ENCODE measurements around the gene XAB2.

XAB2 gene

GRCh38 chr19:7629347-7630054 lies at the start of gene XAB2, which contains the start of gene PET100:
TSS of gene XAB2 (minus strand) at chr19:7629545. CDS start at chr19:7629527, 18 bp downstream.
TSS of gene PET100 (plus strand) at chr19:7629793. CDS start at chr19:7629834, 41 bp downstream.
- ChIA-PET POLR2A (interaction anchor here (0.6 to 1.9 kb wide), 15 partner anchors 8 to 550 kb away, joined by 3 to 14 read pairs (median 4); partner anchors contain the start of genes CAMSAP3, LRRC8E and TIMM44), CTCF (interaction anchor here (0.6 to 1.6 kb wide), 4 partner anchors 51 to 175 kb away, joined by 3 to 7 read pairs (median 4); partner anchors contain the start of gene TRAPPC5)
- no peak for TF ChIP-seq ZNF670 (tag by site-specific recombination; IDR thresholded peaks at IDR 0.05; ENCODE audit: low read depth)
- no peak for TF ChIP-seq ZNF792 (tag by site-specific recombination; IDR thresholded peaks at IDR 0.05)
- TF ChIP-seq, protein P1, sequence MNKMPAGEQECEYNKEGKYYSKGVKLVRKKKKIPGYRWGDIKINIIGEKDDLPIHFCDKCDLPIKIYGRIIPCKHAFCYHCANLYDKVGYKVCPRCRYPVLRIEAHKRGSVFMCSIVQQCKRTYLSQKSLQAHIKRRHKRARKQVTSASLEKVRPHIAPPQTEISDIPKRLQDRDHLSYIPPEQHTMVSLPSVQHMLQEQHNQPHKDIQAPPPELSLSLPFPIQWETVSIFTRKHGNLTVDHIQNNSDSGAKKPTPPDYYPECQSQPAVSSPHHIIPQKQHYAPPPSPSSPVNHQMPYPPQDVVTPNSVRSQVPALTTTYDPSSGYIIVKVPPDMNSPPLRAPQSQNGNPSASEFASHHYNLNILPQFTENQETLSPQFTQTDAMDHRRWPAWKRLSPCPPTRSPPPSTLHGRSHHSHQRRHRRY (tag by site-specific recombination; IDR thresholded peaks at IDR 0.05), result no peak
- TF ChIP-seq ZNF514 (tag by site-specific recombination; IDR thresholded peaks at IDR 0.05), result no peak
- TF ChIP-seq ZNF292 (tag by site-specific recombination; IDR thresholded peaks at IDR 0.05; ENCODE audit: borderline replicate concordance, low read depth), result no peak
- no peak for TF ChIP-seq ZNF18 (tag by site-specific recombination; IDR thresholded peaks at IDR 0.05)
- no peak for TF ChIP-seq TRIM28 (IDR thresholded peaks at IDR 0.05; ENCODE audit: borderline replicate concordance, low read length)
- no peak for TF ChIP-seq ZBTB20 (tag by site-specific recombination; IDR thresholded peaks at IDR 0.05)
- TF ChIP-seq ZNF626 (tag by site-specific recombination; IDR thresholded peaks at IDR 0.05), result no peak
- peak; percentile 72 for TF ChIP-seq BCL6B (tag by site-specific recombination; IDR thresholded peaks at IDR 0.05)
- TF ChIP-seq ZNF558 (tag by site-specific recombination; IDR thresholded peaks at IDR 0.05), result no peak
- no peak for TF ChIP-seq ZNF555 (tag by site-specific recombination; conservative IDR thresholded peaks at IDR 0.05)
- TF ChIP-seq, protein P2, sequence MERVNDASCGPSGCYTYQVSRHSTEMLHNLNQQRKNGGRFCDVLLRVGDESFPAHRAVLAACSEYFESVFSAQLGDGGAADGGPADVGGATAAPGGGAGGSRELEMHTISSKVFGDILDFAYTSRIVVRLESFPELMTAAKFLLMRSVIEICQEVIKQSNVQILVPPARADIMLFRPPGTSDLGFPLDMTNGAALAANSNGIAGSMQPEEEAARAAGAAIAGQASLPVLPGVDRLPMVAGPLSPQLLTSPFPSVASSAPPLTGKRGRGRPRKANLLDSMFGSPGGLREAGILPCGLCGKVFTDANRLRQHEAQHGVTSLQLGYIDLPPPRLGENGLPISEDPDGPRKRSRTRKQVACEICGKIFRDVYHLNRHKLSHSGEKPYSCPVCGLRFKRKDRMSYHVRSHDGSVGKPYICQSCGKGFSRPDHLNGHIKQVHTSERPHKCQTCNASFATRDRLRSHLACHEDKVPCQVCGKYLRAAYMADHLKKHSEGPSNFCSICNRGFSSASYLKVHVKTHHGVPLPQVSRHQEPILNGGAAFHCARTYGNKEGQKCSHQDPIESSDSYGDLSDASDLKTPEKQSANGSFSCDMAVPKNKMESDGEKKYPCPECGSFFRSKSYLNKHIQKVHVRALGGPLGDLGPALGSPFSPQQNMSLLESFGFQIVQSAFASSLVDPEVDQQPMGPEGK (tag by site-specific recombination; IDR thresholded peaks at IDR 0.05), result peak; percentile 65; the same call in 1 of the 2 replicates
- TF ChIP-seq ZNF510 (tag by site-specific recombination; IDR thresholded peaks at IDR 0.05; ENCODE audit: insufficient replicate concordance), result no peak
- TF ChIP-seq ZEB2 (tag by site-specific recombination; IDR thresholded peaks at IDR 0.05), result peak; percentile 86
- TF ChIP-seq, protein P3, sequence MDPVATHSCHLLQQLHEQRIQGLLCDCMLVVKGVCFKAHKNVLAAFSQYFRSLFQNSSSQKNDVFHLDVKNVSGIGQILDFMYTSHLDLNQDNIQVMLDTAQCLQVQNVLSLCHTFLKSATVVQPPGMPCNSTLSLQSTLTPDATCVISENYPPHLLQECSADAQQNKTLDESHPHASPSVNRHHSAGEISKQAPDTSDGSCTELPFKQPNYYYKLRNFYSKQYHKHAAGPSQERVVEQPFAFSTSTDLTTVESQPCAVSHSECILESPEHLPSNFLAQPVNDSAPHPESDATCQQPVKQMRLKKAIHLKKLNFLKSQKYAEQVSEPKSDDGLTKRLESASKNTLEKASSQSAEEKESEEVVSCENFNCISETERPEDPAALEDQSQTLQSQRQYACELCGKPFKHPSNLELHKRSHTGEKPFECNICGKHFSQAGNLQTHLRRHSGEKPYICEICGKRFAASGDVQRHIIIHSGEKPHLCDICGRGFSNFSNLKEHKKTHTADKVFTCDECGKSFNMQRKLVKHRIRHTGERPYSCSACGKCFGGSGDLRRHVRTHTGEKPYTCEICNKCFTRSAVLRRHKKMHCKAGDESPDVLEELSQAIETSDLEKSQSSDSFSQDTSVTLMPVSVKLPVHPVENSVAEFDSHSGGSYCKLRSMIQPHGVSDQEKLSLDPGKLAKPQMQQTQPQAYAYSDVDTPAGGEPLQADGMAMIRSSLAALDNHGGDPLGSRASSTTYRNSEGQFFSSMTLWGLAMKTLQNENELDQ (tag by site-specific recombination; IDR thresholded peaks at IDR 0.05; ENCODE audit: low read depth), result no peak
- no peak for TF ChIP-seq ZBTB48 (tag by site-specific recombination; IDR thresholded peaks at IDR 0.05)
- TF ChIP-seq ZNF19 (tag by site-specific recombination; IDR thresholded peaks at IDR 0.05; ENCODE audit: low read depth), result no peak
- no peak for TF ChIP-seq ZNF311 (tag by site-specific recombination; IDR thresholded peaks at IDR 0.05; ENCODE audit: borderline replicate concordance)
- no peak for TF ChIP-seq AEBP2 (tag by site-specific recombination; IDR thresholded peaks at IDR 0.05; ENCODE audit: borderline replicate concordance)
- TF ChIP-seq, protein P4, sequence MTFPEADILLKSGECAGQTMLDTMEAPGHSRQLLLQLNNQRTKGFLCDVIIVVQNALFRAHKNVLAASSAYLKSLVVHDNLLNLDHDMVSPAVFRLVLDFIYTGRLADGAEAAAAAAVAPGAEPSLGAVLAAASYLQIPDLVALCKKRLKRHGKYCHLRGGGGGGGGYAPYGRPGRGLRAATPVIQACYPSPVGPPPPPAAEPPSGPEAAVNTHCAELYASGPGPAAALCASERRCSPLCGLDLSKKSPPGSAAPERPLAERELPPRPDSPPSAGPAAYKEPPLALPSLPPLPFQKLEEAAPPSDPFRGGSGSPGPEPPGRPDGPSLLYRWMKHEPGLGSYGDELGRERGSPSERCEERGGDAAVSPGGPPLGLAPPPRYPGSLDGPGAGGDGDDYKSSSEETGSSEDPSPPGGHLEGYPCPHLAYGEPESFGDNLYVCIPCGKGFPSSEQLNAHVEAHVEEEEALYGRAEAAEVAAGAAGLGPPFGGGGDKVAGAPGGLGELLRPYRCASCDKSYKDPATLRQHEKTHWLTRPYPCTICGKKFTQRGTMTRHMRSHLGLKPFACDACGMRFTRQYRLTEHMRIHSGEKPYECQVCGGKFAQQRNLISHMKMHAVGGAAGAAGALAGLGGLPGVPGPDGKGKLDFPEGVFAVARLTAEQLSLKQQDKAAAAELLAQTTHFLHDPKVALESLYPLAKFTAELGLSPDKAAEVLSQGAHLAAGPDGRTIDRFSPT (tag by site-specific recombination; IDR thresholded peaks at IDR 0.05), result no peak
- peak; percentile 97 for TF ChIP-seq SP2 (tag by site-specific recombination; IDR thresholded peaks at IDR 0.05)
- TF ChIP-seq YY2 (tag by site-specific recombination; IDR thresholded peaks at IDR 0.05), result peak; percentile 95
- peak; percentile 60; the same call in 1 of the 2 replicates for TF ChIP-seq SP7 (tag by site-specific recombination; IDR thresholded peaks at IDR 0.05)
- no peak for TF ChIP-seq ZBTB1 (tag by site-specific recombination; IDR thresholded peaks at IDR 0.05)

More at GRCh38 chr19:7629347-7630054, at the start of gene XAB2, which contains the start of gene PET100:
- Histone ChIP-seq H3K36me3 (ENCODE audit: control insufficient read depth in 2 of 2, insufficient read depth in 1 of 2, low read length in 2 of 2) (peaks cover 0 to 41% of the 10 kb centered on the region in 2 experiments; a peak in 2 of 3 replicates), H3K4me1 (ENCODE audit: control insufficient read depth, insufficient read depth, low read length) (peaks cover 4% of the 10 kb centered on the region; the same call in 1 of the 2 replicates), H3K4me3 (ENCODE audit: low read depth, low read length) (peak within 1 kb of the TSS; percentile 91), H3K27ac (ENCODE audit: extremely low read depth, low read depth, low read length) (no peak within 1 kb of the TSS; the same call in 1 of the 2 replicates), H3K9me3 (ENCODE audit: control insufficient read depth, insufficient read depth, low read depth, low read length) (no peaks in the 10 kb centered on the region)

Measured in HEK293 (cell line).